AG09309 (cell line): ENCODE results near the gene ADGRV1.

Experiments
- DNase-seq: peaks from one replicate; pipeline ENCODE4 v3.0.0-alpha.2; 2010; ENCODE audit warnings: low read depth
- H3K4me3 ChIP-seq: 2 replicates; pipeline ENCODE4 v1.5.1; 2011; ENCODE audit warnings: mild to moderate bottlenecking, low read depth, low read length, moderate library complexity; ENCODE audit not compliant: control insufficient read depth
- CTCF ChIP-seq: IDR thresholded peaks from 2 replicates; pipeline ENCODE4 v1.5.1; 2011; ENCODE audit warnings: mild to moderate bottlenecking, low read depth, low read length, inconsistent platforms; ENCODE audit not compliant: insufficient read depth, control insufficient read depth; ENCODE audit errors: missing control alignments

The ADGRV1 gene

GRCh38 chr5:90899014-90899604, 340.5 kb downstream of the ADGRV1 start:
- no peak overlapping the region for H3K4me3 ChIP-seq
- DNase-seq, result no peak
- no peak for TF ChIP-seq CTCF

GRCh38 chr5:90901261-90901660, 342.7 kb downstream of the ADGRV1 start:
- TF ChIP-seq CTCF, result no peak
- DNase-seq, result no peak
- no peak overlapping the region for H3K4me3 ChIP-seq

- H3K4me3 ChIP-seq, result no peak overlapping the region
- no peak for TF ChIP-seq CTCF
- DNase-seq, result no peak
These were observed 343.6 kb downstream of the ADGRV1 start for GRCh38 chr5:90902170-90902569.

GRCh38 chr5:90902651-90903386, 344.2 kb downstream of the ADGRV1 start:
- DNase-seq, result no peak
- no peak for TF ChIP-seq CTCF
- no peak overlapping the region for H3K4me3 ChIP-seq

- no peak for DNase-seq
- no peak overlapping the region for H3K4me3 ChIP-seq
- no peak for TF ChIP-seq CTCF
These were observed 350.5 kb downstream of the ADGRV1 start for GRCh38 chr5:90909101-90909503.

GRCh38 chr5:90909940-90910339, 351.3 kb downstream of the ADGRV1 start:
- no peak overlapping the region for H3K4me3 ChIP-seq
- no peak for DNase-seq
- no peak for TF ChIP-seq CTCF
